B cell (primary cell): Measurements from ENCODE around the gene LCP1. TPM values are rescaled to one million over a fixed set of nuclear protein-coding genes. Genes with fewer than 3 reads are reported as not detected.

ENCODE experiments used
- ATAC-seq: fragments of 200-7000 bp; cut with Tn5 transposase; one replicate; pipeline ENCODE4 v1.10.0; 2021; ENCODE audit warnings: low read depth, mild to moderate bottlenecking, moderate number of reproducible peaks, moderate library complexity
- CTCF ChIA-PET: fragments of 350-600 bp; sonication (Branson Sonifier 250); formaldehyde crosslinking; loops from one replicate; lab custom pipeline; 2021; ENCODE audit warnings: antibody characterized with exemption, inconsistent platforms; lab: Charles Lee
- POLR2A ChIA-PET: fragments of 350-600 bp; sonication (Branson Sonifier 250); formaldehyde crosslinking; loops from one replicate; lab custom pipeline; 2021; ENCODE audit warnings: antibody characterized with exemption; lab: Charles Lee
- DNase-seq: peaks from one replicate; pipeline ENCODE4 v3.0.0; 2013
- H2AFZ ChIP-seq: 2 replicates; pipeline ENCODE4 v1.6.1; 2012; ENCODE audit warnings: mild to moderate bottlenecking, low read depth, low read length; ENCODE audit not compliant: insufficient read depth, poor library complexity, severe bottlenecking
- H3K27ac ChIP-seq, 2 donors: 1 replicate in 1 of 2; 2 replicates in 1 of 2; pipeline ENCODE4 v1.5.1; 2012 to 2013; ENCODE audit warnings: low read length in 2 of 2, mild to moderate bottlenecking in 2 of 2, moderate library complexity in 1 of 2
- H3K27me3 ChIP-seq, 4 experiments: fragments of 200-600 bp in 1 of 4; sonication (generic) in 1 of 4; replicated peaks in 1 of 4; 1 replicate in 2 of 4; 2 replicates in 2 of 4; pipeline versions ENCODE4 v1.6.1 to v1.7.0; 2013 to 2016; ENCODE audit warnings: low read length in 3 of 4, mild to moderate bottlenecking in 2 of 4, mixed read lengths in 1 of 4, moderate library complexity in 1 of 4; ENCODE audit not compliant: insufficient read depth in 4 of 4, control insufficient read depth in 3 of 4; ENCODE audit errors: control extremely low read depth in 1 of 4
- H3K36me3 ChIP-seq, 2 experiments: replicated peaks in 1 of 2; 1 replicate in 1 of 2; 2 replicates in 1 of 2; pipeline versions ENCODE4 v1.6.1 to v1.7.1; 2013; ENCODE audit warnings: low read length in 1 of 2; ENCODE audit not compliant: insufficient read depth in 2 of 2, control insufficient read depth in 1 of 2; ENCODE audit errors: control extremely low read depth in 1 of 2, extremely low read depth in 1 of 2
- H3K4me1 ChIP-seq, 2 donors: fragments of 200-600 bp in 1 of 2; sonication (generic) in 1 of 2; 1 replicate in 1 of 2; 2 replicates in 1 of 2; pipeline versions ENCODE4 v1.5.1 to v1.6.1; 2013 to 2017; ENCODE audit warnings: low read length in 2 of 2; ENCODE audit not compliant: control insufficient read depth in 2 of 2, insufficient read depth in 2 of 2
- H3K4me2 ChIP-seq: replicated peaks from 2 replicates; pipeline ENCODE3; 2012; ENCODE audit warnings: mild to moderate bottlenecking, low read depth, low read length; ENCODE audit not compliant: poor library complexity, severe bottlenecking
- H3K4me3 ChIP-seq, 5 experiments: fragments of 200-600 bp in 1 of 5; sonication (generic) in 1 of 5; 1 replicate in 3 of 5; 2 replicates in 2 of 5; pipeline versions ENCODE4 v1.5.1 to v1.7.0; 2011 to 2016; ENCODE audit warnings: low read length in 4 of 5, mild to moderate bottlenecking in 4 of 5, low read depth in 2 of 5, control low read depth in 1 of 5, moderate library complexity in 1 of 5; ENCODE audit not compliant: insufficient read depth in 1 of 5; ENCODE audit errors: control extremely low read depth in 1 of 5, extremely low read depth in 1 of 5
- H3K79me2 ChIP-seq: fragments of 200-600 bp; sonication (generic); one replicate; pipeline ENCODE4 v1.6.0; 2016; ENCODE audit warnings: low read length; ENCODE audit not compliant: control insufficient read depth, insufficient read depth
- H3K9ac ChIP-seq: fragments of 200-600 bp; sonication (generic); 2 replicates; pipeline ENCODE4 v1.6.1; 2017; ENCODE audit warnings: mild to moderate bottlenecking, low read length, moderate library complexity
- H3K9me3 ChIP-seq, 3 donors: one replicate each; pipeline versions ENCODE4 v1.6.1 to v1.7.1; 2013; ENCODE audit warnings: low read length in 2 of 3; ENCODE audit not compliant: control insufficient read depth in 2 of 3, insufficient read depth in 1 of 3; ENCODE audit errors: control extremely low read depth in 1 of 3
- H4K20me1 ChIP-seq: 2 replicates; pipeline ENCODE4 v1.6.0; 2012; ENCODE audit warnings: mild to moderate bottlenecking, low read length; ENCODE audit not compliant: insufficient read depth, control insufficient read depth, poor library complexity, severe bottlenecking
- H3K27ac Mint-ChIP-seq: one replicate; pipeline ENCODE4 v1.8.0; 2021; ENCODE audit warnings: mixed read lengths
- H3K27me3 Mint-ChIP-seq: one replicate; pipeline ENCODE4 v1.8.0; 2021; ENCODE audit warnings: mixed read lengths
- H3K4me1 Mint-ChIP-seq: one replicate; pipeline ENCODE4 v1.8.0; 2021; ENCODE audit warnings: mixed read lengths
- H3K4me3 Mint-ChIP-seq: one replicate; pipeline ENCODE4 v1.8.0; 2021; ENCODE audit warnings: mixed read lengths
- H3K9me3 Mint-ChIP-seq: one replicate; pipeline ENCODE4 v1.8.0; 2022; ENCODE audit warnings: mixed read lengths; ENCODE audit not compliant: insufficient read depth
- EZH2 ChIP-seq: IDR thresholded peaks from 2 replicates; pipeline ENCODE4 v1.6.1; 2012; ENCODE audit warnings: borderline replicate concordance, low read depth, mild to moderate bottlenecking, moderate library complexity, low read length; ENCODE audit not compliant: insufficient read depth, poor library complexity, severe bottlenecking
- WGBS: methylation state at CpG from one replicate; pipeline ENCODE4 v1.1.5; 2013; ENCODE audit warnings: missing lambda C conversion rate; ENCODE audit not compliant: insufficient coverage; 5-methylcytosine and 5-hydroxymethylcytosine counted together
- intact Hi-C: fragments of 100-400 bp; cut with micrococcal nuclease; formaldehyde crosslinking; loops from one replicate; pipeline ENCODE4 v1.10.0; 2022
- polyA plus RNA-seq: library from polyadenylated mRNA; depleted of rRNA; stranded (reverse); fragments of >200 nt; gene quantifications from 2 replicates; pipeline ENCODE4 v1.2.3, GENCODE V29; 2012
- total RNA-seq, 2 donors: library from RNA; stranded (reverse); fragments of 120-200 nt in 1 of 2; gene quantifications; 1 replicate in 1 of 2; 2 replicates in 1 of 2; pipeline versions ENCODE4 v1.2.3 to v1.2.4, GENCODE V29; 2013 to 2022
- TF ChIP-seq, protein P1 (sequence below): fragments of 200-600 bp; IDR thresholded peaks from one replicate; pipeline ENCODE4 v1.8.0; 2022; ENCODE audit warnings: antibody characterized with exemption, mild to moderate bottlenecking

Gene LCP1
- total and polyA plus RNA-seq, 2 donors (not counting 1 experiment from before 2014, with no cell fraction given), result 151 to 243 TPM

GRCh38 chr13:46102255-46102605, 79.7 kb downstream of the LCP1 start:
- H3K4me2 ChIP-seq, result no peak overlapping the region

GRCh38 chr13:46101484-46102254, 80.3 kb downstream of the LCP1 start:
- H3K4me3 ChIP-seq, result no peak overlapping the region
- TF ChIP-seq, protein P1, sequence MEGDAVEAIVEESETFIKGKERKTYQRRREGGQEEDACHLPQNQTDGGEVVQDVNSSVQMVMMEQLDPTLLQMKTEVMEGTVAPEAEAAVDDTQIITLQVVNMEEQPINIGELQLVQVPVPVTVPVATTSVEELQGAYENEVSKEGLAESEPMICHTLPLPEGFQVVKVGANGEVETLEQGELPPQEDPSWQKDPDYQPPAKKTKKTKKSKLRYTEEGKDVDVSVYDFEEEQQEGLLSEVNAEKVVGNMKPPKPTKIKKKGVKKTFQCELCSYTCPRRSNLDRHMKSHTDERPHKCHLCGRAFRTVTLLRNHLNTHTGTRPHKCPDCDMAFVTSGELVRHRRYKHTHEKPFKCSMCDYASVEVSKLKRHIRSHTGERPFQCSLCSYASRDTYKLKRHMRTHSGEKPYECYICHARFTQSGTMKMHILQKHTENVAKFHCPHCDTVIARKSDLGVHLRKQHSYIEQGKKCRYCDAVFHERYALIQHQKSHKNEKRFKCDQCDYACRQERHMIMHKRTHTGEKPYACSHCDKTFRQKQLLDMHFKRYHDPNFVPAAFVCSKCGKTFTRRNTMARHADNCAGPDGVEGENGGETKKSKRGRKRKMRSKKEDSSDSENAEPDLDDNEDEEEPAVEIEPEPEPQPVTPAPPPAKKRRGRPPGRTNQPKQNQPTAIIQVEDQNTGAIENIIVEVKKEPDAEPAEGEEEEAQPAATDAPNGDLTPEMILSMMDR, result no peak
- TF ChIP-seq EZH2, result no peak
- H3K27me3 Mint-ChIP-seq, result peaks cover 7% of the 10 kb centered on the region
- H3K4me1 Mint-ChIP-seq, result peaks cover 6% of the 10 kb centered on the region
- H3K27ac Mint-ChIP-seq, result no peak overlapping the region
- H3K4me3 Mint-ChIP-seq, result no peak overlapping the region
- no peak overlapping the region for H2AFZ ChIP-seq
- POLR2A ChIA-PET, result no interaction called here
- CTCF ChIA-PET, result no interaction called here
- H3K4me1 ChIP-seq, result peaks cover 0 to 7% of the 10 kb centered on the region in 2 donors
- H3K4me2 ChIP-seq, result no peak overlapping the region
- H3K27me3 ChIP-seq, result no peaks in the 10 kb centered on the region
- H3K9me3 Mint-ChIP-seq, result no peaks in the 10 kb centered on the region
- H3K36me3 ChIP-seq, result no peaks in the 10 kb centered on the region
- WGBS, result 83% methylated on average over 5 of the region's 8 CpGs
- H3K9ac ChIP-seq, result no peak overlapping the region
- DNase-seq, result no peak
- H3K27ac ChIP-seq, result no peak overlapping the region
- no peaks in the 10 kb centered on the region for H3K9me3 ChIP-seq
- H4K20me1 ChIP-seq, result no peaks in the 10 kb centered on the region
- intact Hi-C loops, result no loop called here
- ATAC-seq, result no peak
- no peaks in the 10 kb centered on the region for H3K79me2 ChIP-seq

More at GRCh38 chr13:46102255-46102605, 79.7 kb downstream of the LCP1 start:
- Mint-ChIP-seq H3K27me3 (peaks cover 7% of the 10 kb centered on the region), H3K27ac (no peak overlapping the region), H3K9me3 (no peaks in the 10 kb centered on the region), H3K4me1 (peaks cover 10% of the 10 kb centered on the region), H3K4me3 (no peak overlapping the region)
- H4K20me1 ChIP-seq, result no peaks in the 10 kb centered on the region
- ChIA-PET POLR2A (no interaction called here), CTCF (no interaction called here)
- H3K4me1 ChIP-seq, result peaks cover 0 to 7% of the 10 kb centered on the region in 2 donors
- H3K79me2 ChIP-seq, result no peaks in the 10 kb centered on the region
- H3K36me3 ChIP-seq, result no peaks in the 10 kb centered on the region
- no peak overlapping the region for H3K27ac ChIP-seq
- no peak overlapping the region for H3K9ac ChIP-seq
- no peak for TF ChIP-seq EZH2
- TF ChIP-seq, protein P1, result no peak
- intact Hi-C loops, result no loop called here
- no peaks in the 10 kb centered on the region for H3K27me3 ChIP-seq
- no peak for DNase-seq
- no peak overlapping the region for H2AFZ ChIP-seq
- no peak for ATAC-seq
- no peak overlapping the region for H3K4me3 ChIP-seq
- no peaks in the 10 kb centered on the region for H3K9me3 ChIP-seq
